ENCODE measurements around the gene CSPG4.
A peak's percentile ranks its signal among the peaks of the same experiment; 100 is the strongest.

Gene CSPG4

GRCh38 chr15:75723171-75723846 is 10.7 kb upstream of the CSPG4 start:
- no peaks in the 10 kb centered on the region for H3K27me3 ChIP-seq (ENCODE audit: insufficient read depth, poor library complexity, severe bottlenecking)
- TF ChIP-seq REST (IDR thresholded peaks at IDR 0.05; ENCODE audit: insufficient replicate concordance, low read depth), result no peak
- no peak for TF ChIP-seq GABPA (IDR thresholded peaks at IDR 0.05; ENCODE audit: low read depth)
- no peak for TF ChIP-seq POLR2AphosphoS5 (IDR thresholded peaks at IDR 0.05; ENCODE audit: low read depth)
- TF ChIP-seq CTCF (IDR thresholded peaks at IDR 0.05; ENCODE audit: insufficient read depth, low read length), result no peak
- no peak for TF ChIP-seq SPI1 (IDR thresholded peaks at IDR 0.05; ENCODE audit: borderline replicate concordance, low read depth)
- peak overlapping the region; percentile 31; the same call in 1 of the 2 replicates for H3K27ac ChIP-seq (replicated peaks)
- DNase-seq (ENCODE audit: low read depth in 1 of 2, low spot score in 1 of 2), result no peak
- H3K4me3 ChIP-seq (replicated peaks; ENCODE audit: insufficient read depth, low read length), result no peak overlapping the region

- no peak overlapping the region for H3K27ac ChIP-seq (replicated peaks)
- no peak for DNase-seq (ENCODE audit: low read depth in 1 of 2, low spot score in 1 of 2)
- TF ChIP-seq REST (IDR thresholded peaks at IDR 0.05; ENCODE audit: insufficient replicate concordance, low read depth), result no peak
- TF ChIP-seq SPI1 (IDR thresholded peaks at IDR 0.05; ENCODE audit: borderline replicate concordance, low read depth), result no peak
- H3K27me3 ChIP-seq (ENCODE audit: insufficient read depth, poor library complexity, severe bottlenecking), result no peaks in the 10 kb centered on the region
- H3K4me3 ChIP-seq (replicated peaks; ENCODE audit: insufficient read depth, low read length), result no peak overlapping the region
Observed at GRCh38 chr15:75721923-75722870, 9.5 kb upstream of the CSPG4 start.

- TF ChIP-seq GABPA (IDR thresholded peaks at IDR 0.05; ENCODE audit: low read depth) (no peak), POLR2AphosphoS5 (IDR thresholded peaks at IDR 0.05; ENCODE audit: low read depth) (no peak), SPI1 (IDR thresholded peaks at IDR 0.05; ENCODE audit: borderline replicate concordance, low read depth) (no peak), REST (IDR thresholded peaks at IDR 0.05; ENCODE audit: insufficient replicate concordance, low read depth) (no peak), CTCF (IDR thresholded peaks at IDR 0.05; ENCODE audit: insufficient read depth, low read length) (no peak)
- Histone ChIP-seq H3K27me3 (ENCODE audit: insufficient read depth, poor library complexity, severe bottlenecking) (no peaks in the 10 kb centered on the region), H3K27ac (replicated peaks) (no peak overlapping the region), H3K4me3 (replicated peaks; ENCODE audit: insufficient read depth, low read length) (no peak overlapping the region)
- no peak for DNase-seq (ENCODE audit: low read depth in 1 of 2, low spot score in 1 of 2)
Observed at GRCh38 chr15:75721480-75721922, 8.9 kb upstream of the CSPG4 start.
